ENCODE data around the gene CAMK2G.

CAMK2G gene

GRCh38 chr10:73785721-73786511, 88.4 kb downstream of the CAMK2G start:
- peak; percentile 63 for DNase-seq (ENCODE audit: low spot score)
- in situ Hi-C loops (cut with MboI; ENCODE audit: low sequenced_read_pairs, unreplicated experiment) = no loop called here
- no peak for TF ChIP-seq CTCF (IDR thresholded peaks at IDR 0.05; ENCODE audit: borderline replicate concordance, control extremely low read depth, extremely low read depth, insufficient read depth, missing control alignments)

- in situ Hi-C loops (cut with MboI; ENCODE audit: low sequenced_read_pairs, unreplicated experiment) = no loop called here
- TF ChIP-seq CTCF (IDR thresholded peaks at IDR 0.05; ENCODE audit: borderline replicate concordance, control extremely low read depth, extremely low read depth, insufficient read depth, missing control alignments) = no peak
- peak; percentile 93 for DNase-seq (ENCODE audit: low spot score)
Observed at GRCh38 chr10:73785211-73785720, 89.1 kb downstream of the CAMK2G start, which contains the start of gene ZSWIM8. Gene ZSWIM8 (plus strand): TSS chr10:73785606. CDS start chr10:73785879, 273 bp downstream.

GRCh38 chr10:73782749-73783085, 91.6 kb downstream of the CAMK2G start:
- in situ Hi-C loops (cut with MboI; ENCODE audit: low sequenced_read_pairs, unreplicated experiment) = no loop called here
- DNase-seq (ENCODE audit: low spot score) = no peak
- TF ChIP-seq CTCF (IDR thresholded peaks at IDR 0.05; ENCODE audit: borderline replicate concordance, control extremely low read depth, extremely low read depth, insufficient read depth, missing control alignments) = no peak

- DNase-seq (ENCODE audit: low spot score) = peak; percentile 92
- TF ChIP-seq CTCF (IDR thresholded peaks at IDR 0.05; ENCODE audit: borderline replicate concordance, control extremely low read depth, extremely low read depth, insufficient read depth, missing control alignments) = no peak
- in situ Hi-C loops (cut with MboI; ENCODE audit: low sequenced_read_pairs, unreplicated experiment) = no loop called here
Observed at GRCh38 chr10:73781879-73782748, 92.2 kb downstream of the CAMK2G start, which contains the start of gene CHCHD1. Gene CHCHD1 (plus strand): TSS chr10:73782048. CDS start chr10:73782076, 28 bp downstream.

- no peak for TF ChIP-seq CTCF (IDR thresholded peaks at IDR 0.05; ENCODE audit: borderline replicate concordance, control extremely low read depth, extremely low read depth, insufficient read depth, missing control alignments)
- no peak for DNase-seq (ENCODE audit: low spot score)
- in situ Hi-C loops (cut with MboI; ENCODE audit: low sequenced_read_pairs, unreplicated experiment) = no loop called here
Observed at GRCh38 chr10:73781548-73781878, 92.8 kb downstream of the CAMK2G start.

- no peak for DNase-seq (ENCODE audit: low spot score)
- TF ChIP-seq CTCF (IDR thresholded peaks at IDR 0.05; ENCODE audit: borderline replicate concordance, control extremely low read depth, extremely low read depth, insufficient read depth, missing control alignments) = no peak
- in situ Hi-C loops (cut with MboI; ENCODE audit: low sequenced_read_pairs, unreplicated experiment) = no loop called here
Observed at GRCh38 chr10:73780966-73781365, 93.4 kb downstream of the CAMK2G start.

All from GM13976 (cell line).